GM15510 (cell line): Measurements from ENCODE around the gene PCDHGA7.

Experiments
- POLR2A ChIP-seq: IDR thresholded peaks from 3 replicates; pipeline ENCODE4 v1.6.1; 2011; ENCODE audit warnings: borderline replicate concordance; ENCODE audit not compliant: insufficient read length; ENCODE audit errors: extremely low read depth

The PCDHGA7 gene

DNA sequence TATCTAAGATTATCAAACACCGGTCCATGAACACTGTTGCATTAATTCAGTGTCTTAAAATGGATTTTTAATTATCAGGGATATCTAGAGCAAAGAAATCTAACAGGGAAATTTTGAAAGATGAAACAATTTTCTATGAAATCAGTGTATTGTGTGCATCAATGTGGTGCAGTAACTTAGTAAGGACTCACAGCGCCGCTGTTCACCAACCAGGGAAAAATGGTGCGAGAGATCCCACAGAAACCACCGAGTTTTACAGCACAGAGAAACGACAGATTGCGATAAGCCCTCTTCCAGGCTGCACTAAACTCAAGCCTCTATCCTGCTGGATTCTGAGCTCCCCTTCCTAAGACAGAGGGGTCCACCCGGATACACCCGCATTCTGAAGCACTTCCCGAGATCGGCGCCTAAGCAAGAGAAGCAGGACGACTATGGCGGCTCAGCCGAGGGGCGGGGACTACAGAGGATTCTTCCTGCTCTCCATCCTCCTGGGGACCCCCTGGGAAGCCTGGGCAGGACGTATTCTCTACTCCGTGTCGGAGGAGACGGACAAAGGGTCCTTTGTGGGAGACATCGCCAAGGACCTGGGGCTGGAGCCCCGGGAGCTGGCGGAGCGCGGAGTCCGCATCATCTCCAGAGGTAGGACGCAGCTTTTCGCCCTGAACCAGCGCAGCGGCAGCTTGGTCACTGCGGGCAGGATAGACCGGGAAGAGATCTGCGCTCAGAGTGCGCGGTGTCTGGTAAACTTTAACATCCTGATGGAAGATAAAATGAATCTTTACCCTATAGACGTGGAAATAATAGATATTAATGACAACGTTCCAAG is at the start of gene PCDHGA7:
PCDHGA7 (plus strand) TSS at position 274 of the 826 bp plus-strand sequence; CDS start at position 432, 158 bp downstream.
- no peak for TF ChIP-seq POLR2A

- no peak for TF ChIP-seq POLR2A
Measured at GRCh38 chr5:141338538-141339306, 43.8 kb upstream of the PCDHGA7 start, which contains the start of gene PCDHGA2. PCDHGA2 (plus strand) TSS chr5:141338760.

DNA sequence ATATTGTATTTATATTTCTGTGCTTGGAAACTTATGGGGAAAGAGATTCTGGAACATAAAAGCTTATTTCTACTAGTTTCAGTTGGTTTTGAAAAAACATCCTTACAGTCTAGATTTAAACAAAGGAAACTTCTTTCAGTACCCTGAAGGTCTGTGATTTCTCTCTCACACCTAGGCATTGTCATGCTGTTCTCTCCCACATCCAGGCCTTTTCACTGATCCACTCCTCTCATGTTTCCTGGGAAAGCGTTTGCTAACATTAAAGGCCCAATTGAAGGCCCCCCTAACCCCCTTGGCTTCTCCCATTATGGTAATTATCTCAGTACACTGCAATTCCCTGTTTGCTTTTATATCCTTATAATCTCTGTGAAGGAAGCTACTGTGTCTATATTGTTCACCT is 39.8 kb upstream of the PCDHGA7 start:
- no peak for TF ChIP-seq POLR2A

DNA sequence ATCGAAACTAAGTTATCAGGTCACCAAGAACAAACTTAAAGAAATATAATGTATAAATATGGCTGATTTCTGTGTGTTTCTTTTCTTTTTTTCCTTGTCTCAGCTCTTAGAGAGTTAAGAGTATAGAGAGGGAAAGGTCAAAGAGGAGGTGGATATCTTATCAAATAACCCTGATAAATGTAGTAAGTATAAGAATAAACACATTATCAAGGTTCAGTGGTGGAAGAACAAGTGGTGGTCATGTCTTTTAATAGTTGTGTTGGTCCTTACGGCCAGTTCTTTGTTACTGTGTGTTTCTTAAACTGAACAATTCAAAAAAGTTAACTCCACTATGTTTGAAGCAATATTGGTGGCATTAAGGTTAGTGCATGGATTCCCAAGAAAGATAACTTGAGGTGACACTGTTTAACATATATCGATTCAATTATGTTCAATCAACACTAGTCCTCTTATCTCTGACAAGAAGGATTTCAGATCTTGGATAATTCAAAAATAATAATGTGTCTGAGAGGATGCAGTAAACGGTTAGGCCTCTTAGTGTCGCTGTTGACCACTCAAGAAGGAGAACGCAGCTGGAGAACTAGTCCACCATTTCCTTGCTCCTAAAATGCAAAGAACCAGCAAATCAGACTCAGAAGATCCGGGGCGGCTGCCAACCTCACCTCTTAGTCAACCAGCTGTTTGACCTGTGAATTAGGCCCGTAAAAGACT is 39.1 kb upstream of the PCDHGA7 start, which contains the start of gene PCDHGA3:
PCDHGA3 (plus strand) TSS at position 588 of the 711 bp plus-strand sequence. CDS start 205 bp downstream, outside the sequence.
- TF ChIP-seq POLR2A = no peak

DNA sequence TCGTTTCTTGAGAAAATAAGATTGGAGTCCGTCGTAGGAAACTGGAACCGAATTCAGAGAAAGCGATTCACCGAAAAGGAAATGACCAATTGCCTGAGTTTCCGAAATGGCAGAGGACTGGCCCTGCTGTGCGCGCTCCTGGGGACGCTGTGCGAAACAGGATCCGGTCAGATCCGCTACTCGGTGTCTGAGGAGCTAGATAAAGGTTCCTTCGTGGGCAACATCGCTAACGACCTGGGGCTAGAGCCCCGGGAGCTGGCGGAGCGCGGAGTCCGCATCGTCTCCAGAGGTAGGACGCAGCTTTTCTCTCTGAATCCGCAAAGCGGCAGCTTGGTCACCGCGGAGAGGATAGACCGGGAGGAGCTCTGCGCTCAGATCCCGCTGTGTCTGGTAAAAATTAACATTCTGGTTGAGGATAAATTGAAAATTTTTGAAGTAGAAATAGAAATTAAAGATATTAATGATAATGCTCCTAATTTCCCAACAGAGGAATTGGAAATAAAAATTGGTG is 38.5 kb upstream of the PCDHGA7 start:
- no peak for TF ChIP-seq POLR2A

DNA sequence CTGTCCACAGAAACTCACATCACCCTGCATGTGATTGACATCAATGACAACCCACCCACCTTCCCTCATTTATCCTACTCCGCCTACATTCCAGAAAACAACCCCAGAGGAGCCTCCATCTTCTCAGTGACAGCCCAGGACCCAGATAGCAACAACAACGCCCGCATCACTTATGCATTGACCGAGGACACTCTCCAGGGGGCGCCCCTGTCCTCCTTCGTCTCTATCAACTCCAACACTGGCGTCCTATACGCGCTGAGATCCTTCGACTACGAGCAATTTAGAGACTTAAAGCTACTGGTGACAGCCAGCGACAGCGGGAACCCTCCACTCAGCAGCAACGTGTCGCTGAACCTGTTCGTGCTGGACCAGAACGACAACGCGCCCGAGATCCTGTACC is 37.2 kb upstream of the PCDHGA7 start:
- TF ChIP-seq POLR2A = no peak

- no peak for TF ChIP-seq POLR2A
Measured at GRCh38 chr5:141349917-141350619, 32.5 kb upstream of the PCDHGA7 start, which contains the start of gene PCDHGB1. PCDHGB1 (plus strand) TSS chr5:141350099; CDS start chr5:141350261, 162 bp downstream.

- no peak for TF ChIP-seq POLR2A
Measured at GRCh38 chr5:141351591-141351990, 31.0 kb upstream of the PCDHGA7 start.

DNA sequence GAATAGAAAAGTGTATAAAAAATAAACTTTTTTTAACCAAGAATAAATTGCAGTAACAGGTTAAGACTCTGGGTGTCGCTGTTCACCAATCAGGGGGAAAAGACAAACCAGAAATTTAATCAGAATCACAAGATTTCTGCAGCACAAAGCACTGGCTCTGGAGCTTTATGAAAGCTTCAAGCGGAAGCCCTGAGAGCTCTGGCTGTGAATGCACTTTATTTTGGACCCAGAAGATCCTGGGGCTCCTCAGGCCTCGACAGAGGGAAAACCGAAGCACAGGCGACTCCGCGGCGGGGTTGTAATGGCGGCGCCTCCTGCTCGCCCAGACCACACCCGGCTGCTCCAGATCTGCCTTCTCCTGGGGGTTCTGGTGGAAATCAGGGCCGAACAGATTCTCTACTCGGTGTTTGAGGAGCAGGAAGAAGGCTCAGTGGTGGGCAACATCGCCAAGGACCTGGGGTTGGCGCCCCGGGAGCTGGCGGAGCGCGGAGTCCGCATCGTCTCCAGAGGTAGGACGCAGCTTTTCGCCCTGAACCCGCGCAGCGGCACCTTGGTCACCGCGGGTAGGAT is 27.6 kb upstream of the PCDHGA7 start, which contains the start of gene PCDHGA4:
PCDHGA4 (plus strand) TSS at position 122 of the 570 bp plus-strand sequence; CDS start at position 209, 87 bp downstream.
- TF ChIP-seq POLR2A = no peak

DNA sequence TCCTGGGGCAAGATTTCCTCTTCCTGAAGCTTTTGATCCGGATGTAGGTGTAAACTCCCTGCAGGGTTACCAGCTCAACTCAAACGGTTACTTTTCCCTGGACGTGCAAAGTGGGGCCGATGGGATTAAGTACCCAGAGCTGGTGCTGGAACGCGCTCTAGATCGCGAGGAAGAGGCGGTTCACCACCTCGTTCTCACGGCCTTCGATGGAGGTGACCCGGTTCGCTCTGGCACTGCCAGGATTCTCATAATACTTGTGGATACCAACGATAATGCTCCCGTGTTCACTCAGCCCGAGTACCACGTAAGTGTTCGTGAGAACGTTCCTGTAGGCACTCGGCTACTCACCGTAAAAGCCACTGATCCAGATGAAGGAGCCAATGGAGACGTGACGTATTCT is 26.9 kb upstream of the PCDHGA7 start:
- TF ChIP-seq POLR2A = no peak

DNA sequence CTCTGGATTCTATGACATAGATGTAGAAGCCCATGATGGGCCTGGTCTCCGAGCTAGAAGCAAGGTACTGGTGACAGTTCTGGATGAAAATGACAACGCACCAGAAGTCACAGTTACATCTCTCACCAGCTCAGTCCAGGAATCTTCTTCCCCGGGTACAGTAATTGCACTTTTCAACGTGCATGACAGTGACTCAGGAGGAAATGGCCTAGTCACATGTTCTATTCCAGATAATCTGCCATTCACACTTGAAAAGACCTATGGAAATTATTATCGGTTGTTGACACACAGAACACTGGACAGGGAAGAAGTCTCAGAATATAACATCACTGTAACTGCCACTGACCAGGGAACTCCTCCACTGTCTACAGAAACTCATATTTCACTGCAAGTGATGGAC is 26.4 kb upstream of the PCDHGA7 start:
- TF ChIP-seq POLR2A = no peak

DNA sequence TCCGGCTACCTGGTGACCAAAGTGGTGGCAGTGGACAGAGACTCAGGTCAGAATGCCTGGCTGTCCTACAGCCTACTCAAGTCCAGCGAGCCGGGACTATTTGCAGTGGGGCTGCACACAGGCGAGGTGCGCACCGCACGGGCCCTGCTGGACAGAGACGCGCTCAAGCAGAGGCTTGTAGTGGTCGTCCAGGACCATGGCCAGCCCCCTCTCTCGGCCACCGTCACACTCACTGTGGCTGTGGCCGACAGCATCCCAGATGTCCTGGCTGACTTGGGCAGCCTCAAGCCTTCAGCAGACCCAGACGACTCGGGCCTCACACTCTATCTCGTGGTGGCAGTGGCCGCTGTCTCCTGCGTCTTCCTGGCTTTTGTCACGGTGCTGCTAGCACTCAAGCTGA is 25.6 kb upstream of the PCDHGA7 start:
- TF ChIP-seq POLR2A = no peak

DNA sequence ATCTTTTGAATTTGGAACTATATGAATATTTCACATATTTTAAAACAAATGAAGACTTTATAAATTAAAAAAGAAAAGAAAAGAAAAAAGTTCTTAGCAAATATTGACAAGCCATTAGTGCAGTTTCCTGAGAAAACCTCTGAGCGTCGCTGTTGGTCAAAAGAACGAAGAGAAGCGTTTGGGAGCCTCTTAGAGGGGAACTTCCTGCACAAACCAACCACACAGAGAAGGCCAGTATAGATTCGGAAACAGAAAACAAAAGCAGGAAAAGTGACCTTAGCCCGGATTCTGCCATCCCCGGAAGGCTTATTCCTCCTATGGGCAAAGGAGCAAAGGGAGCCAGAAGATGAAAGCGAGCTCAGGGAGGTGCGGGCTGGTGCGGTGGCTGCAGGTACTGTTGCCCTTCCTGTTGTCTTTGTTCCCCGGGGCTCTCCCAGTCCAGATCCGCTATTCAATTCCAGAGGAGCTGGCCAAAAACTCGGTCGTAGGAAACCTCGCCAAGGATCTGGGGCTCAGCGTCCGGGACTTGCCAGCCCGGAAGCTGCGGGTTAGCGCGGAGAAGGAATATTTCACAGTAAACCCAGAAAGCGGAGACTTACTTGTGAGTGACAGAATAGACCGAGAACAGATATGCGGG is 22.6 kb upstream of the PCDHGA7 start, which contains the start of gene PCDHGB2:
PCDHGB2 (plus strand) TSS at position 205 of the 637 bp plus-strand sequence; CDS start at position 347, 142 bp downstream.
- TF ChIP-seq POLR2A = no peak
